WTC11 (cell line): Measurements from ENCODE around the gene NECAB2. TPM values are rescaled to one million over a fixed set of nuclear protein-coding genes. Genes with fewer than 3 reads are reported as not detected.

Experiments used
- ATAC-seq: fragments of 200-7000 bp; cut with Tn5 transposase; 2 replicates; pipeline ENCODE4 v1.10.0; 2021; ENCODE audit warnings: mild to moderate bottlenecking, moderate library complexity
- CTCF ChIA-PET: fragments of 300-600 bp; sonication (Branson Sonifier 250); formaldehyde crosslinking; loops from one replicate; lab custom pipeline; 2021; ENCODE audit warnings: antibody characterized with exemption; lab: Charles Lee
- POLR2A ChIA-PET: fragments of 350-600 bp; sonication (Branson Sonifier 250); formaldehyde crosslinking; loops from one replicate; lab custom pipeline; 2021; ENCODE audit warnings: antibody characterized with exemption; lab: Charles Lee
- DNase-seq: peaks from one replicate; pipeline ENCODE4 v3.0.0; 2021; ENCODE audit warnings: low spot score
- H3K27ac Mint-ChIP-seq: 2 replicates; pipeline ENCODE4 v1.8.0; 2021; ENCODE audit warnings: mixed read lengths
- H3K27me3 Mint-ChIP-seq: 2 replicates; pipeline ENCODE4 v1.8.0; 2021; ENCODE audit warnings: low read depth, mild to moderate bottlenecking, moderate library complexity, mixed read lengths
- H3K36me3 Mint-ChIP-seq: 2 replicates; pipeline ENCODE4 v1.8.0; 2021; ENCODE audit warnings: mixed read lengths
- H3K4me1 Mint-ChIP-seq: 2 replicates; pipeline ENCODE4 v1.8.0; 2022; ENCODE audit warnings: mixed read lengths
- H3K4me3 Mint-ChIP-seq: 2 replicates; pipeline ENCODE4 v1.8.0; 2021; ENCODE audit warnings: mild to moderate bottlenecking, moderate library complexity, mixed read lengths
- H3K9me3 Mint-ChIP-seq: 2 replicates; pipeline ENCODE4 v1.8.0; 2021; ENCODE audit warnings: mixed read lengths
- ATF1 ChIP-seq: sonication (generic); formaldehyde crosslinking; IDR thresholded peaks from 2 replicates; pipeline ENCODE4 v1.8.1; 2023; ENCODE audit warnings: mild to moderate bottlenecking, moderate library complexity, missing genetic modification reagents
- ATF2 ChIP-seq: sonication (generic); formaldehyde crosslinking; IDR thresholded peaks from 2 replicates; pipeline ENCODE4 v1.8.1; 2022; ENCODE audit warnings: low read depth, missing genetic modification reagents, borderline replicate concordance
- CREB1 ChIP-seq: sonication (generic); formaldehyde crosslinking; IDR thresholded peaks from 2 replicates; pipeline ENCODE4 v1.8.0; 2023; ENCODE audit warnings: mild to moderate bottlenecking, missing genetic modification reagents
- CREM ChIP-seq: sonication (generic); formaldehyde crosslinking; IDR thresholded peaks from 2 replicates; pipeline ENCODE4 v1.8.1; 2022; ENCODE audit warnings: mild to moderate bottlenecking, missing genetic modification reagents, moderate library complexity
- EMX1 ChIP-seq: fragments of 250-450 bp; sonication (Bioruptor Pico); IDR thresholded peaks from 2 replicates; pipeline ENCODE4 v1.8.0; 2021; ENCODE audit warnings: mild to moderate bottlenecking
- FOXP1 ChIP-seq: sonication (generic); formaldehyde crosslinking; IDR thresholded peaks from 2 replicates; pipeline ENCODE4 v1.8.0; 2022; ENCODE audit warnings: missing genetic modification reagents, mild to moderate bottlenecking, moderate library complexity, borderline replicate concordance
- IRF1 ChIP-seq: sonication (generic); formaldehyde crosslinking; IDR thresholded peaks from 2 replicates; pipeline ENCODE4 v1.8.0; 2023; ENCODE audit warnings: missing genetic modification reagents
- JAZF1 ChIP-seq: fragments of 250-450 bp; sonication (Bioruptor Pico); IDR thresholded peaks from 2 replicates; pipeline ENCODE4 v1.9.0; 2021; ENCODE audit warnings: moderate library complexity, mild to moderate bottlenecking, inconsistent platforms
- NFYB ChIP-seq: sonication (generic); formaldehyde crosslinking; conservative IDR thresholded peaks from 2 replicates; pipeline ENCODE4 v1.8.0; 2022; ENCODE audit warnings: low read depth, missing genetic modification reagents
- OVOL2 ChIP-seq: fragments of 250-450 bp; sonication (Bioruptor Pico); IDR thresholded peaks from 2 replicates; pipeline ENCODE4 v1.9.0; 2021; ENCODE audit warnings: mild to moderate bottlenecking, borderline replicate concordance
- PREB ChIP-seq: sonication (generic); formaldehyde crosslinking; IDR thresholded peaks from 2 replicates; pipeline ENCODE4 v1.8.1; 2022; ENCODE audit warnings: mild to moderate bottlenecking, missing genetic modification reagents, moderate library complexity, borderline replicate concordance
- RELA ChIP-seq: sonication (generic); formaldehyde crosslinking; IDR thresholded peaks from 2 replicates; pipeline ENCODE4 v1.8.1; 2022; ENCODE audit warnings: missing genetic modification reagents, mild to moderate bottlenecking, borderline replicate concordance
- SMAD4 ChIP-seq: sonication (generic); formaldehyde crosslinking; IDR thresholded peaks from 2 replicates; pipeline ENCODE4 v1.8.0; 2022; ENCODE audit warnings: mild to moderate bottlenecking, missing genetic modification reagents
- STAT6 ChIP-seq: sonication (generic); formaldehyde crosslinking; conservative IDR thresholded peaks from 2 replicates; pipeline ENCODE4 v1.8.1; 2023; ENCODE audit warnings: mild to moderate bottlenecking, low read depth, missing genetic modification reagents, moderate library complexity
- ZBTB21 ChIP-seq: sonication (generic); formaldehyde crosslinking; IDR thresholded peaks from 2 replicates; pipeline ENCODE4 v1.8.1; 2023; ENCODE audit warnings: mild to moderate bottlenecking, missing genetic modification reagents, borderline replicate concordance
- ZNF121 ChIP-seq: sonication (generic); formaldehyde crosslinking; IDR thresholded peaks from 2 replicates; pipeline ENCODE4 v1.8.0; 2023; ENCODE audit warnings: missing genetic modification reagents
- ZNF138 ChIP-seq: sonication (generic); formaldehyde crosslinking; conservative IDR thresholded peaks from 2 replicates; pipeline ENCODE4 v1.8.1; 2022; ENCODE audit warnings: mild to moderate bottlenecking, moderate library complexity, missing genetic modification reagents
- ZNF317 ChIP-seq: sonication (generic); formaldehyde crosslinking; IDR thresholded peaks from 2 replicates; pipeline ENCODE4 v1.8.1; 2023; ENCODE audit warnings: low read depth, mild to moderate bottlenecking, moderate library complexity, missing genetic modification reagents, borderline replicate concordance
- ZNF423 ChIP-seq: fragments of 250-450 bp; sonication (Bioruptor Pico); IDR thresholded peaks from 2 replicates; pipeline ENCODE4 v2.1.2; 2022; ENCODE audit warnings: mild to moderate bottlenecking, moderate library complexity
- ZNF532 ChIP-seq: fragments of 250-450 bp; sonication (Bioruptor Pico); IDR thresholded peaks from 2 replicates; pipeline ENCODE4 v1.9.0; 2021; ENCODE audit warnings: mild to moderate bottlenecking, borderline replicate concordance
- ZNF671 ChIP-seq: fragments of 250-450 bp; sonication (Bioruptor Pico); IDR thresholded peaks from 2 replicates; pipeline ENCODE4 v1.8.0; 2021; ENCODE audit warnings: mild to moderate bottlenecking
- total RNA-seq: library from RNA; stranded (reverse); gene quantifications from 3 replicates; pipeline ENCODE4 v1.2.3, GENCODE V29; 2021

NECAB2 gene
- total RNA-seq, 1 experiment from 2014 or later = 2.9 TPM

GRCh38 chr16:83928341-83929055 is 39.5 kb upstream of the NECAB2 start:
- H3K4me3 Mint-ChIP-seq = no peak overlapping the region
- H3K4me1 Mint-ChIP-seq = peaks cover 26% of the 10 kb centered on the region
- no peak for ATAC-seq
- no peaks in the 10 kb centered on the region for H3K9me3 Mint-ChIP-seq
- no peak overlapping the region for H3K27ac Mint-ChIP-seq
- DNase-seq = no peak
- TF ChIP-seq ZNF532 (CRISPR knock-in tag) = no peak
- no peak for TF ChIP-seq STAT6 (CRISPR knock-in tag)
- TF ChIP-seq SMAD4 = no peak
- no peak for TF ChIP-seq ZNF423 (CRISPR knock-in tag)
- no peak for TF ChIP-seq RELA (CRISPR knock-in tag)
- no peak for TF ChIP-seq ZBTB21
- no peak for TF ChIP-seq PREB
- no peak for TF ChIP-seq JAZF1 (CRISPR knock-in tag)
- TF ChIP-seq EMX1 (CRISPR knock-in tag) = no peak
- no peak for TF ChIP-seq IRF1 (CRISPR knock-in tag)
- no peak for TF ChIP-seq ZNF317 (CRISPR knock-in tag)
- no peak for TF ChIP-seq FOXP1 (CRISPR knock-in tag)
- TF ChIP-seq NFYB (CRISPR knock-in tag) = no peak
- no peak for TF ChIP-seq ATF1
- peaks cover 2% of the 10 kb centered on the region; the same call in 1 of the 2 replicates for H3K27me3 Mint-ChIP-seq
- H3K36me3 Mint-ChIP-seq = peaks cover 3% of the 10 kb centered on the region; the same call in 1 of the 2 replicates
- ChIA-PET POLR2A (no interaction called here), CTCF (interaction anchor here (1.9 kb wide), 1 partner anchor 42 kb away, joined by 6 read pairs; no protein-coding TSS in a partner anchor)

- H3K9me3 Mint-ChIP-seq = no peaks in the 10 kb centered on the region
- ATAC-seq (no peak), DNase-seq (no peak)
- peak overlapping the region; percentile 12; the same call in 1 of the 2 replicates for H3K27ac Mint-ChIP-seq
- POLR2A ChIA-PET = interaction anchor here (0.9 kb wide), 1 partner anchor 19 kb away, joined by 3 read pairs; no protein-coding TSS in a partner anchor
- CTCF ChIA-PET = interaction anchor here (1.1 kb wide), 1 partner anchor 27 kb away, joined by 5 read pairs; no protein-coding TSS in a partner anchor
- no peak overlapping the region for H3K4me3 Mint-ChIP-seq
- H3K36me3 Mint-ChIP-seq = peaks cover 3% of the 10 kb centered on the region; the same call in 1 of the 2 replicates
- H3K27me3 Mint-ChIP-seq = peaks cover 2% of the 10 kb centered on the region; the same call in 1 of the 2 replicates
- H3K4me1 Mint-ChIP-seq = peaks cover 22% of the 10 kb centered on the region
- no peak for TF ChIP-seq JAZF1 (CRISPR knock-in tag)
- TF ChIP-seq ATF2 (CRISPR knock-in tag) = no peak
- TF ChIP-seq EMX1 (CRISPR knock-in tag) = no peak
- no peak for TF ChIP-seq ZNF121
- TF ChIP-seq CREB1 (CRISPR knock-in tag) = no peak
- no peak for TF ChIP-seq CREM (CRISPR knock-in tag)
- TF ChIP-seq OVOL2 (CRISPR knock-in tag) = no peak
- TF ChIP-seq ZNF138 (CRISPR knock-in tag) = no peak
- no peak for TF ChIP-seq ZNF671 (CRISPR knock-in tag)
Measured at GRCh38 chr16:83929811-83930555, 38.1 kb upstream of the NECAB2 start.
